ENCODE data around the gene ITLN1.
"Not testable (repeated sequence)": the region's sequence is repeated elsewhere in the genome, so short reads cannot be mapped to it uniquely, and the experiment has no call there.

The ITLN1 gene

DNA sequence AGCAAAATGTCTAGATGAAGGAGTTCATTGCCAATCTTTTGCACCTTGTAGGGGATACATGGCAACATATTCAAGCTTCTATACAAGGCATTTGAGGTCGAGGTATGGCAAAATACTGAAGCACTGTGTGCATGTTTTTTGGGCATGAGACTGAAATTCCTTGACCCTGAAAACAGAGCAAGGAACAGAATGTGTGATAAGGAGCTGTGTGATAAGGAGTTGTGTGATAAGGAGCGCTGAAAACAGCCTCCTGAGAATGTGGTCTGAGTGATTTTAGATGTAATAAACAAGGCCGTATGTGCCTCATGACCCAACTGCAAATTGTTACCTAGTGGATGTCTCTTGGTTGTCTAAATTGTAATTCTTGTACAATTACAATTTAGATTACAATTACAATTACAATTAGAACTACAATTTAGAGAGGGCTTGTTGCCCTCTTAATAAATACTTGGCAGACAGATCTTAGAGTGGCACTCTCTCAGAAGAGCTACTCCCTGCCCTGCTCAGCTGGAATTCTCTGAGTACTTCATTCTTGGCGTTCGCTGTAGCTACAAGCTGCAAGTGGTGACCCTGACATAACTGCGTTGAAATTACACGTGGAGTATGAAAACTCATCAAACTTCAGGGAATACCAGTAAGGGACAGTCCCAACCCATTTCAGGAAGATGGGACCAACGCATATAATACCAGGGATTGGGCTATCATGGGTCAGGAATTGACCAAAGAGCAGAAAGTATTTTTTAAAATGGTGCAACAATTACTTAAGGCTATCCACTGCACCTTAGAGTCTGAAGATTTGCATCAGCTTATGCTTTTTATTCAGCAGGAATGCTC, 20.0 kb upstream of the ITLN1 start:
- no peaks in the 10 kb centered on the region for H3K27me3 ChIP-seq (ENCODE audit: control insufficient read depth in 1 of 2, insufficient read depth in 2 of 2, low read length in 2 of 2)
- H3K9me3 ChIP-seq (ENCODE audit: control insufficient read depth in 2 of 2, low read length in 2 of 2): no peaks in the 10 kb centered on the region
- H3K36me3 ChIP-seq (ENCODE audit: control insufficient read depth in 2 of 2, insufficient read depth in 2 of 2, low read length in 2 of 2): no peaks in the 10 kb centered on the region
- no peak overlapping the region for H3K4me3 ChIP-seq (ENCODE audit: low read length in 2 of 2)
- H3K27ac ChIP-seq (ENCODE audit: low read length): no peak overlapping the region
- H3K9ac ChIP-seq (ENCODE audit: low read length in 2 of 2): no peak overlapping the region
- H3K4me1 ChIP-seq (ENCODE audit: control insufficient read depth, insufficient read depth, low read length): no peaks in the 10 kb centered on the region

DNA sequence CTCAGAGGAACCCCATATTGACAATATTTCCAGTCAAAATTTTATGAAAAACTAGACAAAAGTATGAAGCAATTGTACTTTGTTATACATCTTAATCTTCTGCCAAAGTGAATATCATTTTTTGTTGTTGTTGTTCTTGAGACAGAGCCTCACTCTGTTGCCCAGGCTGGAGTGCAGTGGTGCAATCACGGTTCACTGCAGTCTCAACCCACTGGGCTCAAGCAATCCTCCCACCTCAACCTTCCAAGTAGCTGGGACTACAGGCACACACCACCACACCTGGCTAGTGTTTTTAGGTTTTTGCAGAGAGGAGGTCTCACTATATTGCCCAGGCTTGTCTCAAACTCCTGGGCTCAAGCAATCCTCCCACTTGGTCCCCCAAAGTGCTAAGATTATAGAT, 17.3 kb upstream of the ITLN1 start:
- H3K36me3 ChIP-seq (ENCODE audit: control insufficient read depth in 2 of 2, insufficient read depth in 2 of 2, low read length in 2 of 2); H3K4me3 ChIP-seq (ENCODE audit: low read length in 2 of 2); H3K9me3 ChIP-seq (ENCODE audit: control insufficient read depth in 2 of 2, low read length in 2 of 2); H3K9ac ChIP-seq (ENCODE audit: low read length in 2 of 2); H3K27me3 ChIP-seq (ENCODE audit: control insufficient read depth in 1 of 2, insufficient read depth in 2 of 2, low read length in 2 of 2); H3K4me1 ChIP-seq (ENCODE audit: control insufficient read depth, insufficient read depth, low read length); H3K27ac ChIP-seq (ENCODE audit: low read length): not testable (repeated sequence)

DNA sequence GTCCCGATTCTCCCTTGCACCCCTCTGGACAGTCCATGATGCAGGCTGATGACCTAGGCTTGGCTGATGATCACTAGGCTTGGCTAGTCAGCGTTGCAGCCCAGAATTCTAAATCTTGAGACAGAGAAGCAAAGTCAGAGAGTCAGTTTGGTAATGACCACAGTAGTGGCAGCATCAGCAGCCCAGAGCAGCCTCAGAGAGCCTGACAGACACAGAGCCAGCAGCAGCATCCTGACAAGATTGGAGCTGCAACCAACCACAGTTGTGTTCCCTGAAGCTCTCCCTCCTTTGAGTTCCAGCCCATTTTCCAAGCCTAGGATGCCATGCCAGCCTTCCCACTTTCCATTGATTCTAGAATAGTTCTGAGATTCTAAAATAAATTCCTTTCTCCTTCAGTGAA, 16.8 kb upstream of the ITLN1 start:
- no peaks in the 10 kb centered on the region for H3K36me3 ChIP-seq (ENCODE audit: control insufficient read depth in 2 of 2, insufficient read depth in 2 of 2, low read length in 2 of 2)
- no peak overlapping the region for H3K4me3 ChIP-seq (ENCODE audit: low read length in 2 of 2)
- no peaks in the 10 kb centered on the region for H3K27me3 ChIP-seq (ENCODE audit: control insufficient read depth in 1 of 2, insufficient read depth in 2 of 2, low read length in 2 of 2)
- H3K9ac ChIP-seq (ENCODE audit: low read length in 2 of 2): no peak overlapping the region
- H3K27ac ChIP-seq (ENCODE audit: low read length): no peak overlapping the region
- no peaks in the 10 kb centered on the region for H3K9me3 ChIP-seq (ENCODE audit: control insufficient read depth in 2 of 2, low read length in 2 of 2)
- H3K4me1 ChIP-seq (ENCODE audit: control insufficient read depth, insufficient read depth, low read length): no peaks in the 10 kb centered on the region

DNA sequence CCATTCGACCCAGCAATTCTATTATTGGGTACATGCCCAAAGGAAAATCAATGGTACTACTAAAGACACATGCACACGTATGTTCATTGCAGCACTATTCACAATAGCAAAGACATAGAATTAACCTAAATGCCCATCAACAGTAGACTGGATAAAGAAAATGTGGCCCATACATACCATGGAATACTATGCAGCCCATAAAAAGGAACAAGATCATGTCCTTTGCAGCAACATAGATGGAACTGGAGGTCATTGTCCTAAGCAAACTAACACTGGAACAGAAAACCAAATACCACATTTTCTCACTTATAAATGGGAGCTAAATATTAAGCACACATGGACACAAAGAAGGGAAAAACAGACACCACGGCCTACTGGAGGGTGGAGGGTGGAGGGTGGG, 15.7 kb upstream of the ITLN1 start:
- not testable (repeated sequence) for H3K27me3 ChIP-seq (ENCODE audit: control insufficient read depth in 1 of 2, insufficient read depth in 2 of 2, low read length in 2 of 2); H3K9ac ChIP-seq (ENCODE audit: low read length in 2 of 2); H3K9me3 ChIP-seq (ENCODE audit: control insufficient read depth in 2 of 2, low read length in 2 of 2); H3K36me3 ChIP-seq (ENCODE audit: control insufficient read depth in 2 of 2, insufficient read depth in 2 of 2, low read length in 2 of 2); H3K4me1 ChIP-seq (ENCODE audit: control insufficient read depth, insufficient read depth, low read length); H3K27ac ChIP-seq (ENCODE audit: low read length); H3K4me3 ChIP-seq (ENCODE audit: low read length in 2 of 2)

DNA sequence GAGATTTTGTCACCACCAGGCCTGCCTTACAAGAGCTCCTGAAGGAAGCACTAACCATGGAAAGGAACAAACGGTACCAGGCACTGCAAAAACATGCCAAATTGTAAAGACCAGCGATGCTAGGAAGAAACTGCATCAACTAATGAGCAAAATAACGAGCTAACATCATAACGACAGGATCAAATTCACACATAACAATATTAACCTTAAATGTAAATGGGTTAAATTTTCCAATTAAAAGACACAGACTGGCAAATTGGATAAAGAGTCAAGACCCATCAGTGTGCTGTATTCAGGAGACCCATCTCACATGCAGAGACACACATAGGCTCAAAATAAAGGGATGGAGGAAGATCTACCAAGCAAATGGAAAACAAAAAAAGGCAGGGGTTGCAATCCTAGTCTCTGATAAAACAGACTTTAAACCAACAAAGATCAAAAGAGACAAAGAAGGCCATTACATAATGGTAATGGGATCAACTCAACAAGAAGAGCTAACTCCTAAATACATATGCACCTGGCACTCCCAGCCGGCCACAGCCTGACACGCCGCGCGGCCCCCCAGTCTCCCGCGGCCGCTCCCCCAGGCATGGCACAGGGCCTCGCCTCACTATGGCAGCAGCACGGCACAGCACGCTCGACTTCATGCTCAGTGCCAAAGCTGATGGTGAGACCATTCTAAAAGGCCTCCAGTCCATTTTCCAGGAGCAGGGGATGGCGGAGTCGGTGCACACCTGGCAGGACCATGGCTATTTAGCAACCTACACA, 9.6 kb upstream of the ITLN1 start:
- H3K27me3 ChIP-seq (ENCODE audit: control insufficient read depth in 1 of 2, insufficient read depth in 2 of 2, low read length in 2 of 2); H3K4me1 ChIP-seq (ENCODE audit: control insufficient read depth, insufficient read depth, low read length); H3K36me3 ChIP-seq (ENCODE audit: control insufficient read depth in 2 of 2, insufficient read depth in 2 of 2, low read length in 2 of 2); H3K9me3 ChIP-seq (ENCODE audit: control insufficient read depth in 2 of 2, low read length in 2 of 2); H3K9ac ChIP-seq (ENCODE audit: low read length in 2 of 2); H3K4me3 ChIP-seq (ENCODE audit: low read length in 2 of 2); H3K27ac ChIP-seq (ENCODE audit: low read length): not testable (repeated sequence)

DNA sequence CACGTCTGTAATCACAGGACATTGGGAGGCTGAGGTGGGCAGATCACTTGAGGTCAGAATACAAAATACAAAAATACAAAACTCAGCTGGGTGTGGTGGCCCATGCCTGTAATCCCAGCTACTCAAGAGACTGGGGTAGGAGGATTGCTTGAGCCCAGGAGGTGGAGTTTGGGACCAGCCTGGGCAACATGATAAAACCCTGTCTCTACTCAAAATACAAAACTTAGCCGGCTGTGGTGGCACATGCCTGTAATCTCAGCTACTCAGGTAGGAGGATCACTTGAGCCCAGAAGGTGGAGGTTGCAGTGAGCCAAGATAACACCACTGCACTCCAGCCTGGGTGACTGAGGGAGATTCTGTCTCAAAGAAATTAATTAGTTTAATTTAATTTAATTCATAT, 6.5 kb upstream of the ITLN1 start:
- Histone ChIP-seq H3K9me3 (ENCODE audit: control insufficient read depth in 2 of 2, low read length in 2 of 2) (no peaks in the 10 kb centered on the region), H3K36me3 (ENCODE audit: control insufficient read depth in 2 of 2, insufficient read depth in 2 of 2, low read length in 2 of 2) (no peaks in the 10 kb centered on the region), H3K27ac (ENCODE audit: low read length) (no peak overlapping the region), H3K4me1 (ENCODE audit: control insufficient read depth, insufficient read depth, low read length) (no peaks in the 10 kb centered on the region), H3K4me3 (ENCODE audit: low read length in 2 of 2) (no peak overlapping the region), H3K9ac (ENCODE audit: low read length in 2 of 2) (no peak overlapping the region), H3K27me3 (ENCODE audit: control insufficient read depth in 1 of 2, insufficient read depth in 2 of 2, low read length in 2 of 2) (no peaks in the 10 kb centered on the region)

DNA sequence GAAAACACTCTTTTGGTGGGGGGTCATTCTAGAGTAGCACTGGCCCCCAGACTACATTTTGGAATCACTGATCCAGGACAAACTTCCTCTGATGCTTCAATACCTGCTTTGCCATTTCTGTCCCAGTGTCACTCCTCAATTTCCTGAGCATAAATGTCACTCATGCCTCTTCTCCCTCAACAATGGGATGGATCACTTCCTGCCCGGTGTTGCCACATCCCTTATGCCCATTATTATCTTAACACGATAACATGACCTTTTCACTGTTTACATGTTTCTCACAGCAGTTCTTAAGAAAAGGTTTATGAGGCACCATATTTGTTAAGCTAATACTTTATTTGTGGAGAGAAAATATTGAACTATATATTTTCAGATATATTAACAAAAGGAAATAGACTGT, 3.9 kb upstream of the ITLN1 start:
- Histone ChIP-seq H3K9ac (ENCODE audit: low read length in 2 of 2) (no peak overlapping the region), H3K27ac (ENCODE audit: low read length) (no peak overlapping the region), H3K4me3 (ENCODE audit: low read length in 2 of 2) (no peak overlapping the region), H3K27me3 (ENCODE audit: control insufficient read depth in 1 of 2, insufficient read depth in 2 of 2, low read length in 2 of 2) (no peaks in the 10 kb centered on the region), H3K9me3 (ENCODE audit: control insufficient read depth in 2 of 2, low read length in 2 of 2) (no peaks in the 10 kb centered on the region), H3K4me1 (ENCODE audit: control insufficient read depth, insufficient read depth, low read length) (no peaks in the 10 kb centered on the region), H3K36me3 (ENCODE audit: control insufficient read depth in 2 of 2, insufficient read depth in 2 of 2, low read length in 2 of 2) (no peaks in the 10 kb centered on the region)

DNA sequence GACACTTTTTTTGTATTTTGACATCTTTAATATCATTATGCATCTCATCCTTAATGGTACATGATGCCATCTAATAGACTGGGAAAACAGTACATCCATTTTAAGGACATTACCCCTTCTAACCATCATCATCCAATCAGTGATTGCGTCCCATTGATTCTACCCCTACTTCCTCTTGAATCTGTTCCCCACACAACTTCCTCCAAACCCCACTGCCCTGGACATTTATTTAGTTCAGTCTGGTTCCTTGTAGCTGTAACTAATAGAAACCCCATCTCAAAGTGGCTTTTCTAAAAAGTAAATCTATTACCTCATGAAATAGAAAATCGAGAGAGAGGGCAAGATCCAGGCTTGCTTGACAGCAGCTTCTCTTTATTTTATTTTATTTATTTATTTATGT, 2.1 kb upstream of the ITLN1 start:
- H3K4me3 ChIP-seq (ENCODE audit: low read length in 2 of 2): no peak overlapping the region
- H3K9ac ChIP-seq (ENCODE audit: low read length in 2 of 2): no peak overlapping the region
- H3K9me3 ChIP-seq (ENCODE audit: control insufficient read depth in 2 of 2, low read length in 2 of 2): no peaks in the 10 kb centered on the region
- H3K27me3 ChIP-seq (ENCODE audit: control insufficient read depth in 1 of 2, insufficient read depth in 2 of 2, low read length in 2 of 2): no peaks in the 10 kb centered on the region
- H3K27ac ChIP-seq (ENCODE audit: low read length): no peak overlapping the region
- no peaks in the 10 kb centered on the region for H3K36me3 ChIP-seq (ENCODE audit: control insufficient read depth in 2 of 2, insufficient read depth in 2 of 2, low read length in 2 of 2)
- no peaks in the 10 kb centered on the region for H3K4me1 ChIP-seq (ENCODE audit: control insufficient read depth, insufficient read depth, low read length)

DNA sequence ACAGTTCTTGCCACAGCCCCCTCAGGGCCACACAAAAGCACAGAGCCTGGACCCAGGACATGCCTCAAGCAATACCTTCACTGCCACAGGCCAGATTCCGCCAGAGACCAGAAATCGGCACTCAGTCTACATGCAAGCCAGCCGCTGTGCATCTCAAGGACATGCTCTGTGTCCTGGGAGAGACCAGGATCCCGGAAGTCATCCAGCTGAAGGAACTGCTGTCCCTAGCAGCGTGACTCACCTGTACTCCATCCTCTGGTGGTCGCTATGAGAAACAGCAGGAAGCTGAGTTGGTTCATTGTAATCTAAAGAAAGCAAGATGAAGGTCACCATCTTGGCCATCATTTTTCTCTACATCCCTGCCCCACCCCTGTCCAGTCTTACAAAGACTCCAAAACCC, 401 bp downstream of the ITLN1 start:
- Histone ChIP-seq H3K36me3 (ENCODE audit: control insufficient read depth in 2 of 2, insufficient read depth in 2 of 2, low read length in 2 of 2) (no peaks in the 10 kb centered on the region), H3K27ac (ENCODE audit: low read length) (no peak overlapping the region), H3K4me3 (ENCODE audit: low read length in 2 of 2) (no peak overlapping the region), H3K4me1 (ENCODE audit: control insufficient read depth, insufficient read depth, low read length) (no peaks in the 10 kb centered on the region), H3K9me3 (ENCODE audit: control insufficient read depth in 2 of 2, low read length in 2 of 2) (no peaks in the 10 kb centered on the region), H3K9ac (ENCODE audit: low read length in 2 of 2) (no peak overlapping the region), H3K27me3 (ENCODE audit: control insufficient read depth in 1 of 2, insufficient read depth in 2 of 2, low read length in 2 of 2) (no peaks in the 10 kb centered on the region)

DNA sequence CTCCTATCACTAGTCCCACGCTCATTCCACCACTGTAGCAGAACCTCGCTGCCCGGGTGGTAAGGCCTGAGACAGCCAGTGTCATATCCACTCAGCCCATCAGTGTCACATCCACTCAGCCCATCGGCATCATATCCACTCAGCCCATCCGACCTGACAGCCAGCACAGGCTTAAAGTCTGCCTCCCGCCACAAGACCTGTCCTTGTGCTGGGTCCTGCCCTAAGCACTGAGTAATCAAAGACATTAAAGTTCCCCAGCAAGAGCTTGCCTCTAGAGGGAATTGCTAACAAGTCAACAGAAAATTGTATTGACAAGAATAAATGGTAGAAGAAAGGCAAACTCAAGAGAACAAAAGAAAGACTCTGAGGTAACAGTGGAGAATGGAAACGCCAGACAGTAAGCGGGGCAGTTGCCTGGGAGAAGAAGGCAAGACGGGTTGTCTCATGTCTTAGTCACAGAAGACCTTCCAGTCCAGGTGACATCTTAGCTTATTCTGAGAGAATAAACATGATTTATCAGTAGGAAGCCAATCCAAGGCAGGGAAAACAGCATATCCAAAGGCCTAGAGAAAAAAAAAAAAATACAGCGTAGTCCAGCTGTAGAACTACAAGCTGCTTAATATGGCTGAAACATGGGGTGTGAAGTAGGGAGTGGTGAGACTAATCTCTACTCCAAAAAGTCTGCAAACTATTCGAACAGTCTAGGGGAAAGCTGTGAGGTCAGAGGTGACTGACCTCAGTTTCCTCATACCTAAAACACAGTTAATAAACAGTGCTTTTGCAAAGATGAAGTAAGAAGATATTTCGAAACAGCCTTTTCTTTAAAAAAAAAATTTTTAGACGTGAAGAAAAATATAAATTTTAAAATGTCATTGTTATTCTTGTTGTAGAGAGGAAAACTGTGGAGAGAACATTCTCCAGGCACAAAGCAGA, 1.1 kb downstream of the ITLN1 start:
- Histone ChIP-seq H3K27ac (ENCODE audit: low read length) (no peak overlapping the region), H3K9me3 (ENCODE audit: control insufficient read depth in 2 of 2, low read length in 2 of 2) (no peaks in the 10 kb centered on the region), H3K36me3 (ENCODE audit: control insufficient read depth in 2 of 2, insufficient read depth in 2 of 2, low read length in 2 of 2) (no peaks in the 10 kb centered on the region), H3K9ac (ENCODE audit: low read length in 2 of 2) (no peak overlapping the region), H3K27me3 (ENCODE audit: control insufficient read depth in 1 of 2, insufficient read depth in 2 of 2, low read length in 2 of 2) (no peaks in the 10 kb centered on the region), H3K4me3 (ENCODE audit: low read length in 2 of 2) (no peak overlapping the region), H3K4me1 (ENCODE audit: control insufficient read depth, insufficient read depth, low read length) (no peaks in the 10 kb centered on the region)
